Measurements from ENCODE around the gene ZNF667.

The ZNF667 gene

GRCh38 chr19:56393119-56394012, 83.8 kb downstream of the ZNF667 start, which contains the start of gene ZNF582:
Gene ZNF582 (minus strand): TSS chr19:56393534. CDS start chr19:56391752, 1,782 bp downstream.
- DNase-seq (ENCODE audit: low read depth): peak; percentile 72

Data from GM04503 (cell line).